DND-41 (cell line): Measurements from ENCODE around the gene VAV2.

ENCODE experiments used
- ATAC-seq: fragments of 200-7000 bp; cut with Tn5 transposase; 3 replicates; pipeline ENCODE4 v1.9.1; 2021; ENCODE audit warnings: low read depth; ENCODE audit not compliant: insufficient read depth
- DNase-seq: peaks from one replicate; pipeline ENCODE4 v3.0.0-alpha.2; 2020
- H2AFZ ChIP-seq: 2 replicates; pipeline ENCODE4 v1.6.0; 2012; ENCODE audit warnings: low read depth, low read length
- H3K27ac ChIP-seq: 2 replicates; pipeline ENCODE4 v1.5.1; 2012; ENCODE audit warnings: low read length, inconsistent platforms
- H3K27me3 ChIP-seq: fragments of 200-600 bp; sonication (generic); 2 replicates; pipeline ENCODE4 v1.6.0; 2012; ENCODE audit warnings: low read length, mild to moderate bottlenecking, inconsistent platforms; ENCODE audit not compliant: insufficient read depth, poor library complexity
- H3K36me3 ChIP-seq: 2 replicates; pipeline ENCODE4 v1.5.1; 2012; ENCODE audit warnings: low read length, inconsistent platforms; ENCODE audit not compliant: insufficient read depth
- H3K4me1 ChIP-seq: 2 replicates; pipeline ENCODE4 v1.5.1; 2012; ENCODE audit warnings: mild to moderate bottlenecking, low read length; ENCODE audit not compliant: insufficient read depth
- H3K4me2 ChIP-seq: 2 replicates; pipeline ENCODE4 v1.6.0; 2012; ENCODE audit warnings: mild to moderate bottlenecking, moderate library complexity, low read length, inconsistent platforms; ENCODE audit not compliant: insufficient read depth
- H3K4me3 ChIP-seq, 2 experiments: fragments of 200-600 bp in 1 of 2; shearing (Covaris generic) in 1 of 2; 2 replicates each; pipeline ENCODE4 v1.5.1; 2012 to 2016; ENCODE audit warnings: inconsistent platforms in 2 of 2, low read length in 2 of 2, mild to moderate bottlenecking in 2 of 2, low read depth in 1 of 2, moderate library complexity in 1 of 2
- H3K79me2 ChIP-seq: 2 replicates; pipeline ENCODE4 v1.6.0; 2012; ENCODE audit warnings: low read length, inconsistent platforms; ENCODE audit not compliant: insufficient read depth
- H3K9ac ChIP-seq: 2 replicates; pipeline ENCODE4 v1.6.0; 2012; ENCODE audit warnings: low read depth, mild to moderate bottlenecking, inconsistent platforms, low read length, moderate library complexity
- H3K9me3 ChIP-seq: 2 replicates; pipeline ENCODE4 v1.5.1; 2012; ENCODE audit warnings: low read length, moderate library complexity, mild to moderate bottlenecking, inconsistent platforms; ENCODE audit not compliant: insufficient read depth, severe bottlenecking
- H4K20me1 ChIP-seq: 2 replicates; pipeline ENCODE4 v1.6.0; 2012; ENCODE audit warnings: low read length; ENCODE audit not compliant: insufficient read depth
- EZH2 ChIP-seq: IDR thresholded peaks from 3 replicates; pipeline ENCODE4 v1.6.1; 2012; ENCODE audit warnings: borderline replicate concordance, low read depth, mild to moderate bottlenecking, moderate library complexity, low read length, inconsistent platforms; ENCODE audit not compliant: severe bottlenecking
- TF ChIP-seq, protein P1 (sequence below): IDR thresholded peaks from 2 replicates; pipeline ENCODE4 v1.5.1; 2012; ENCODE audit warnings: borderline replicate concordance, low read length, moderate library complexity, mild to moderate bottlenecking; ENCODE audit not compliant: poor library complexity, severe bottlenecking; ENCODE audit errors: extremely low read depth

Gene VAV2

GRCh38 chr9:133785753-133786370 lies 206.3 kb downstream of the VAV2 start:
- no peaks in the 10 kb centered on the region for H3K4me1 ChIP-seq
- H3K4me3 ChIP-seq, result no peak overlapping the region
- no peak overlapping the region for H3K4me2 ChIP-seq

GRCh38 chr9:133784731-133785561 lies 207.2 kb downstream of the VAV2 start:
- no peak for DNase-seq
- no peak for TF ChIP-seq EZH2
- TF ChIP-seq, protein P1, sequence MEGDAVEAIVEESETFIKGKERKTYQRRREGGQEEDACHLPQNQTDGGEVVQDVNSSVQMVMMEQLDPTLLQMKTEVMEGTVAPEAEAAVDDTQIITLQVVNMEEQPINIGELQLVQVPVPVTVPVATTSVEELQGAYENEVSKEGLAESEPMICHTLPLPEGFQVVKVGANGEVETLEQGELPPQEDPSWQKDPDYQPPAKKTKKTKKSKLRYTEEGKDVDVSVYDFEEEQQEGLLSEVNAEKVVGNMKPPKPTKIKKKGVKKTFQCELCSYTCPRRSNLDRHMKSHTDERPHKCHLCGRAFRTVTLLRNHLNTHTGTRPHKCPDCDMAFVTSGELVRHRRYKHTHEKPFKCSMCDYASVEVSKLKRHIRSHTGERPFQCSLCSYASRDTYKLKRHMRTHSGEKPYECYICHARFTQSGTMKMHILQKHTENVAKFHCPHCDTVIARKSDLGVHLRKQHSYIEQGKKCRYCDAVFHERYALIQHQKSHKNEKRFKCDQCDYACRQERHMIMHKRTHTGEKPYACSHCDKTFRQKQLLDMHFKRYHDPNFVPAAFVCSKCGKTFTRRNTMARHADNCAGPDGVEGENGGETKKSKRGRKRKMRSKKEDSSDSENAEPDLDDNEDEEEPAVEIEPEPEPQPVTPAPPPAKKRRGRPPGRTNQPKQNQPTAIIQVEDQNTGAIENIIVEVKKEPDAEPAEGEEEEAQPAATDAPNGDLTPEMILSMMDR, result no peak
- H3K9me3 ChIP-seq, result no peaks in the 10 kb centered on the region
- ATAC-seq, result no peak
- H4K20me1 ChIP-seq, result no peaks in the 10 kb centered on the region
- no peak overlapping the region for H3K9ac ChIP-seq
- no peak overlapping the region for H3K27ac ChIP-seq
- H3K36me3 ChIP-seq, result no peaks in the 10 kb centered on the region
- H3K4me1 ChIP-seq, result no peaks in the 10 kb centered on the region
- no peak overlapping the region for H3K4me2 ChIP-seq
- no peaks in the 10 kb centered on the region for H3K79me2 ChIP-seq
- no peak overlapping the region for H2AFZ ChIP-seq
- H3K4me3 ChIP-seq, result no peak overlapping the region
- H3K27me3 ChIP-seq, result no peaks in the 10 kb centered on the region

More at GRCh38 chr9:133785753-133786370, 206.3 kb downstream of the VAV2 start:
- Histone ChIP-seq H3K27me3 (no peaks in the 10 kb centered on the region), H3K9ac (no peak overlapping the region), H4K20me1 (no peaks in the 10 kb centered on the region), H3K27ac (no peak overlapping the region), H3K9me3 (no peaks in the 10 kb centered on the region), H3K36me3 (no peaks in the 10 kb centered on the region), H2AFZ (no peak overlapping the region), H3K79me2 (no peaks in the 10 kb centered on the region)
- TF ChIP-seq, protein P1, result no peak
- TF ChIP-seq EZH2, result no peak
- DNase-seq, result no peak
- no peak for ATAC-seq

- H3K4me1 ChIP-seq, result no peaks in the 10 kb centered on the region
- H3K36me3 ChIP-seq, result no peaks in the 10 kb centered on the region
- H2AFZ ChIP-seq, result no peak overlapping the region
- no peak for ATAC-seq
- no peaks in the 10 kb centered on the region for H3K79me2 ChIP-seq
- no peak overlapping the region for H3K4me2 ChIP-seq
- H4K20me1 ChIP-seq, result no peaks in the 10 kb centered on the region
- no peak for DNase-seq
- no peak overlapping the region for H3K9ac ChIP-seq
- TF ChIP-seq, protein P1, result no peak
- TF ChIP-seq EZH2, result no peak
- no peaks in the 10 kb centered on the region for H3K27me3 ChIP-seq
- H3K9me3 ChIP-seq, result no peaks in the 10 kb centered on the region
- no peak overlapping the region for H3K4me3 ChIP-seq
- no peak overlapping the region for H3K27ac ChIP-seq
These were observed 208.8 kb downstream of the VAV2 start for GRCh38 chr9:133783331-133783731.
